Bone marrow (tissue), 2 donors: ENCODE results near the gene SERPING1.

Experiments
- DNase-seq, 2 donors: peaks; one replicate each; lab custom pipeline; 2025; lab: John Stamatoyannopoulos, UW

Gene SERPING1

GRCh38 chr11:57597461-57597915 is at the start of gene SERPING1:
SERPING1 (plus strand) TSS chr11:57597685; CDS start chr11:57598271, 586 bp downstream.
- no peak for DNase-seq

- DNase-seq = no peak
Observed at GRCh38 chr11:57547854-57548377, 49.6 kb upstream of the SERPING1 start.

DNA sequence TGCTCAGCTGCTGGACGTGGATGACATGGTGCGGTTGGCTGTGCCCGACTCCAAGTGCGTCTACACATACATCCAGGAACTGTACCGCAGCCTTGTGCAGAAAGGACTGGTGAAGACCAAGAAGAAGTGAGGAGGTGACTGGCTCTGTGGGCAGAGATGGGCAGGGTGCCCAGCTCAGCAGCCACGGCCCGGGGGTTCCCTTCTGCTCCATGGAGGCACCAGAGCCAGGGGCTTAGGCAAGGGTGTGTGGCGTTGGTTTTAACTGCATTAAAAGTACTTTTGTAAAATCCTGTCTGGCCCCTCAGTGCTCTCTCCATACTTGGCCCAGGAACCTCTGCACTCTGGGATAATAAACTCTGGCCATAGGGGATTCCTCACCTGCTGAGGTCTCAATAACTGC is 47.5 kb upstream of the SERPING1 start:
- no peak for DNase-seq

- no peak for DNase-seq
Observed at GRCh38 chr11:57551941-57552340, 45.5 kb upstream of the SERPING1 start.

- no peak for DNase-seq
Observed at GRCh38 chr11:57552479-57552878, 45.0 kb upstream of the SERPING1 start.

DNA sequence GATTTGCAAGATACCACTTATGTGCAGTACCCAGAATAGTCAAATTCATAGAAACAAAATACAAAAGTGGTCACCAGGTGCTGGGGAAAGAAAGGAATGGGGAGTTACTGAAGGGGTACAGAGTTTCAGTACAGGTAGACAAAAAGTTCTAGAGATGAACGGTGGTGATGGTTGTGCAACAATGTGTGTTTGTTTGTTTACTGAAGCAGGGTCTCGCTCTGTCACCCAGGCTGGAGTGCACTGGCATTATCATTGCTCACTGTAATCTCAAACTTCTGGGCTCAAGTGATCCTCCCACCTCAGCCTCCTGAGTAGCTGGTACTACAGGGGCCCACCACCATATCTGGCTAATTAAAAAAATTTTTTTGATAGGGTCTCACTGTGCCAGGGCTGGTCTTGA is 42.1 kb upstream of the SERPING1 start:
- no peak for DNase-seq

DNA sequence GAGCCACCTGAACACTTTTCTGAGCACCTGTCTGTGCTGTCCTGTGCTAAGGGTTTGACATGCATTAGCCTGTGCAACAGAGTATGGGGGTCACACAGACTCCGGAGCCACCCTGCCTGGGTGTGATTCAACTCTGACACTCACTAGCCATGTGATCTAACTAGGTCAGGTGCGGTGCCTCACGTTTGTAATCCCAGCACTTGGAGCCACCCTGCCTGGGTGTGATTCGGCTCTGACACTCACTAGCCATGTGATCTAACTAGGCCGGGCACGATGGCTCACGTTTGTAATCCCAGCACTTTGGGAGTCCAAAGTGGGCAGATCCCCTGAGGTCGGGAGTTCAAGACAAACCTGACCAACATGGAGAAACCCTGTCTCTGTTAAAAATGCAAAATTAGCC is 41.4 kb upstream of the SERPING1 start:
- DNase-seq = no peak

- no peak for DNase-seq
Observed at GRCh38 chr11:57560146-57560545, 37.3 kb upstream of the SERPING1 start.

GRCh38 chr11:57562596-57562995 is 34.9 kb upstream of the SERPING1 start:
- DNase-seq = no peak

GRCh38 chr11:57566005-57566904 is 31.2 kb upstream of the SERPING1 start:
- DNase-seq = peak in 1 of 2 donors; percentile 59

- no peak for DNase-seq
Observed at GRCh38 chr11:57566905-57567514, 30.5 kb upstream of the SERPING1 start.

- peak; percentile 15 to 65 for DNase-seq
Observed at GRCh38 chr11:57567515-57568329, 29.8 kb upstream of the SERPING1 start, which contains the start of gene UBE2L6. UBE2L6 (minus strand) TSS chr11:57567672; CDS start chr11:57567611, 61 bp downstream.

DNA sequence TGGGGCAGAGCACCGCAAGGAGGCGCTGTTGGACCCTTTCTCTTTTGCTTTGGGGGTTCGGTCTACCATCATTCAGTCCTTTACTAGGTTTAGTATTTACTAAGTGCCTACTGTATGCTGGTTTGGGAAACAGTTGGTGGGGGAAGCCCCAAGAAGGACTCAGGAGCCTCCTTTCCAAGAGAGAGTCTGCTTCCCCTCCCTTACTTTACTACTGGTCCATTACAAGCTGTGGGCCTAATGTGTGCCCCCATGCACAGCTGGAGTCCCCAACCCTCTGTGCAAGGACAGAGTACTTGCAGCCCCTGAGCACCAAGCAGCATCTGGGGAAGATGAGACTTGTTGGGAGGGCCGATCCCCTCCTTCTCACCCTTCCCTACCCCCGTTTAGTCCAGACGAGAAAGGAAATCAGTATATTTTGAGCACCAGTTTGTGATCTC is 29.1 kb upstream of the SERPING1 start:
- DNase-seq = peak in 1 of 2 donors; percentile 70

GRCh38 chr11:57571606-57572005 is 25.9 kb upstream of the SERPING1 start:
- DNase-seq = peak in 1 of 2 donors; percentile 69

GRCh38 chr11:57574061-57574460 is 23.4 kb upstream of the SERPING1 start:
- DNase-seq = no peak

- DNase-seq = no peak
Observed at GRCh38 chr11:57584341-57584740, 13.1 kb upstream of the SERPING1 start.

DNA sequence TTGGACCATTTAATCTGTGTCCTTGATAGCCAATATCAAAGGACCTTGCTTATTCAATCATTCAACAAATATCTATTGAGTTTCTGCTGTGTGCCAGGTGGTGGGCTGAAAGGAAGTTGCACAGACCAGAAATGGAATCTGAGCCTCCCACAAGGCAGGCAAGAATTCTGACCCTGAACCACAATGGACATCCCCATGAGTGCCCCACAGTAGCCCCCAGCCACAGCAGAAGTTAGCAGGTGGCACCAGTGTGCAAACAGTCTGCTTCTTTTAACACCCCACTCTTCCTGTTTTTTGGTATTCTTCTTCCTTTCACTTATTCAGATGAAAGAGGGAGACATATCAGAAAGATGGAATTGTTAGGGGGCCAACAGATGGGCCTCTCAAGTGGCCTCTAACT is 12.2 kb upstream of the SERPING1 start:
- peak in 1 of 2 donors; percentile 16 for DNase-seq

GRCh38 chr11:57586711-57587245 is 10.7 kb upstream of the SERPING1 start:
- no peak for DNase-seq

DNA sequence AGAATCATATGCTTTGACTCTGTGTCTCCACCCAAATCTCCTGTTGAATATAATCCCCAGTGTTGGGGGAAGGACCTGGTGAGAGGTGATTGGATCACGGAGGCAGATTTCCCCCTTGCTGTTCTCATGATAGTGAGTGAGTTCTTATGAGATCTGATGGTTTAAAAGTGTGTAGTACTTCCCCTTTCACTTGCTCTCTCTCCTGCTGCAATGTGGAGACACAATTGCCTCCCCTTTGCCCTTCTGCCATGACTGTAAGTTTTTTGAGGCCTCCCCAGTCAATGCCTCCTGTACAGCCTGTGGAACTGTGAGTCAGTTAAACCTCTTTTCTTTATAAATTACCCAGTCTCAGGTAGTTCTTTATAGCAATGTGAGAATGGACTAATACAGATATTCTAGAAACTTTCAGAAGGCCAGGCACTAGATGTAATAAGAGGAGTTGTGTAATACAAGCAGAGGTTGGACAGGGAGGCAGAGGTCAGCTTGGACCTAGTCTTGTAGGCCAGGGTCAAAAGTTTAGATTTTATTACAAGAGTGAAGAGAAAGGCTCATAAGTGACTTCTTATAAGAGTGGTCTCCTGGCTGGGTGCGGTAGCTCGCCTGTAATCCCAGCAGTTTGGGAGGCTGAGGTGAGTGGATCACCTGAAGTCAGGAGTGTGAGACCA is 9.3 kb upstream of the SERPING1 start:
- DNase-seq = peak in 1 of 2 donors; percentile 50

- no peak for DNase-seq
Observed at GRCh38 chr11:57596266-57596885, 1.1 kb upstream of the SERPING1 start.
